Fibroblast of lung (primary cell): ENCODE measurements around the gene COL5A2.

ENCODE experiments used
- CTCF ChIP-seq, 2 donors: IDR thresholded peaks in 1 of 2; conservative IDR thresholded peaks in 1 of 2; 1 replicate in 1 of 2; 2 replicates in 1 of 2; pipeline ENCODE4 v1.5.1; 2011 to 2012; ENCODE audit warnings: low read length in 2 of 2, control low read depth in 1 of 2, inconsistent platforms in 1 of 2, low read depth in 1 of 2, mild to moderate bottlenecking in 1 of 2
- EZH2 ChIP-seq: IDR thresholded peaks from 2 replicates; pipeline ENCODE4 v1.5.1; 2012; ENCODE audit warnings: low read length, control low read depth, mild to moderate bottlenecking; ENCODE audit errors: missing control alignments

GRCh38 chr2:189204322-189204941, 24.9 kb upstream of the COL5A2 start:
- TF ChIP-seq CTCF (conservative IDR thresholded peaks at IDR 0.05 in 1 of 2, IDR thresholded peaks at IDR 0.05 in 1 of 2; ENCODE audit: low read depth in 1 of 2, low read length in 2 of 2) (no peak), EZH2 (no peak)
